ENCODE data around the gene ZNF217. TPM values are rescaled to one million over a fixed set of nuclear protein-coding genes. Genes with fewer than 3 reads are reported as not detected.
A peak's percentile ranks its signal among the peaks of the same experiment; 100 is the strongest.

Gene ZNF217
- polyA plus RNA-seq, 3 donors: 10.5 to 41.5 (median 24.4) TPM

- Mint-ChIP-seq H3K36me3 (peaks cover 58 to 68% of the 10 kb centered on the region in 2 donors), H3K9me3 (no peaks in the 10 kb centered on the region), H3K4me1 (peaks cover 83% of the 10 kb centered on the region), H3K27me3 (ENCODE audit: low read depth in 3 of 3) (peaks cover 0 to 2% (median 0%) of the 10 kb centered on the region in 3 donors), H3K4me3 (peak overlapping the region; percentile 2 to 16), H3K27ac (peak overlapping the region; percentile 84 to 96 (median 90))
- Histone ChIP-seq H3K9me3 (replicated peaks in 1 of 2; ENCODE audit: control insufficient read depth in 1 of 2, insufficient read depth in 1 of 2, low read length in 2 of 2) (no peaks in the 10 kb centered on the region), H3K4me3 (replicated peaks in 1 of 3; ENCODE audit: low read depth in 2 of 3, low read length in 3 of 3) (peak overlapping the region in 1 of 3 experiments; percentile 39), H3K36me3 (replicated peaks in 1 of 2; ENCODE audit: control insufficient read depth in 1 of 2, insufficient read depth in 2 of 2, low read length in 2 of 2) (peaks cover 50% of the 10 kb centered on the region in 2 donors), H3K27ac (ENCODE audit: low read depth in 1 of 2, low read length in 2 of 2) (peak overlapping the region; percentile 80 to 89), H3K4me2 (replicated peaks; ENCODE audit: extremely low read depth, low read length, poor library complexity, severe bottlenecking) (peak overlapping the region; percentile 33), H2AFZ (ENCODE audit: insufficient read depth, low read depth, low read length, poor library complexity, severe bottlenecking) (no peak overlapping the region), H3K27me3 (ENCODE audit: control insufficient read depth in 2 of 2, insufficient read depth in 2 of 2, low read length in 2 of 2) (no peaks in the 10 kb centered on the region), H3K79me2 (ENCODE audit: insufficient read depth, low read length) (peaks cover 100% of the 10 kb centered on the region), H3K4me1 (ENCODE audit: control insufficient read depth in 1 of 2, insufficient read depth in 2 of 2, low read length in 2 of 2) (peaks cover 78 to 92% of the 10 kb centered on the region in 2 donors), H3K9ac (ENCODE audit: insufficient read depth, low read length, poor library complexity, severe bottlenecking) (no peak overlapping the region), H4K20me1 (ENCODE audit: insufficient read depth, low read length) (peaks cover 93% of the 10 kb centered on the region)
- no peak for TF ChIP-seq CTCF (IDR thresholded peaks at IDR 0.05)
- intact Hi-C loops (cut with micrococcal nuclease): loop anchor here (2.0 to 5.0 kb wide), 2 partner anchors 29 to 41 kb away; no protein-coding TSS in a partner anchor
- no peak for DNase-seq
- 75% methylated on average over 35 of the region's 44 CpGs for WGBS (ENCODE audit: insufficient coverage)
Measured at GRCh38 chr20:53581444-53582250, 12.0 kb downstream of the ZNF217 start.

GRCh38 chr20:53580376-53581111 is 13.1 kb downstream of the ZNF217 start:
- WGBS (ENCODE audit: insufficient coverage): 80% methylated on average over 3 of the region's 7 CpGs
- H4K20me1 ChIP-seq (ENCODE audit: insufficient read depth, low read length): peaks cover 95% of the 10 kb centered on the region
- H3K9ac ChIP-seq (ENCODE audit: insufficient read depth, low read length, poor library complexity, severe bottlenecking): no peak overlapping the region
- H3K36me3 ChIP-seq (replicated peaks in 1 of 2; ENCODE audit: control insufficient read depth in 1 of 2, insufficient read depth in 2 of 2, low read length in 2 of 2): peaks cover 61% of the 10 kb centered on the region in 2 donors
- TF ChIP-seq CTCF (IDR thresholded peaks at IDR 0.05): no peak
- H2AFZ ChIP-seq (ENCODE audit: insufficient read depth, low read depth, low read length, poor library complexity, severe bottlenecking): no peak overlapping the region
- intact Hi-C loops (cut with micrococcal nuclease): loop anchor here in 1 of 2 donors (5.0 kb wide), 1 partner anchor 42 kb away; no protein-coding TSS in a partner anchor
- peak overlapping the region; percentile 78 for H3K4me2 ChIP-seq (replicated peaks; ENCODE audit: extremely low read depth, low read length, poor library complexity, severe bottlenecking)
- peaks cover 67 to 81% of the 10 kb centered on the region in 2 donors for H3K4me1 ChIP-seq (ENCODE audit: control insufficient read depth in 1 of 2, insufficient read depth in 2 of 2, low read length in 2 of 2)
- H3K27ac ChIP-seq (ENCODE audit: low read depth in 1 of 2, low read length in 2 of 2): peak overlapping the region; percentile 80 to 89
- peaks cover 0 to 2% (median 0%) of the 10 kb centered on the region in 3 donors for H3K27me3 Mint-ChIP-seq (ENCODE audit: low read depth in 3 of 3)
- DNase-seq: no peak
- H3K4me1 Mint-ChIP-seq: peaks cover 74% of the 10 kb centered on the region
- no peaks in the 10 kb centered on the region for H3K9me3 ChIP-seq (replicated peaks in 1 of 2; ENCODE audit: control insufficient read depth in 1 of 2, insufficient read depth in 1 of 2, low read length in 2 of 2)
- peaks cover 100% of the 10 kb centered on the region for H3K79me2 ChIP-seq (ENCODE audit: insufficient read depth, low read length)
- peaks cover 61 to 73% of the 10 kb centered on the region in 2 donors for H3K36me3 Mint-ChIP-seq
- H3K27me3 ChIP-seq (ENCODE audit: control insufficient read depth in 2 of 2, insufficient read depth in 2 of 2, low read length in 2 of 2): no peaks in the 10 kb centered on the region
- H3K4me3 Mint-ChIP-seq: peak overlapping the region; percentile 53 to 83
- peaks cover 0 to 2% (median 0%) of the 10 kb centered on the region in 7 donors for H3K9me3 Mint-ChIP-seq
- H3K4me3 ChIP-seq (replicated peaks in 1 of 3; ENCODE audit: low read depth in 2 of 3, low read length in 3 of 3): peak overlapping the region in 2 of 3 experiments; percentile 28 to 68
- peak overlapping the region; percentile 90 to 97 (median 95) for H3K27ac Mint-ChIP-seq

Data from CD14-positive monocyte (primary cell).